Measurements from ENCODE around the gene SLC37A4.

- no peak for TF ChIP-seq SRF (IDR thresholded peaks at IDR 0.05; ENCODE audit: low read depth, low read length)
- TF ChIP-seq, protein P1, sequence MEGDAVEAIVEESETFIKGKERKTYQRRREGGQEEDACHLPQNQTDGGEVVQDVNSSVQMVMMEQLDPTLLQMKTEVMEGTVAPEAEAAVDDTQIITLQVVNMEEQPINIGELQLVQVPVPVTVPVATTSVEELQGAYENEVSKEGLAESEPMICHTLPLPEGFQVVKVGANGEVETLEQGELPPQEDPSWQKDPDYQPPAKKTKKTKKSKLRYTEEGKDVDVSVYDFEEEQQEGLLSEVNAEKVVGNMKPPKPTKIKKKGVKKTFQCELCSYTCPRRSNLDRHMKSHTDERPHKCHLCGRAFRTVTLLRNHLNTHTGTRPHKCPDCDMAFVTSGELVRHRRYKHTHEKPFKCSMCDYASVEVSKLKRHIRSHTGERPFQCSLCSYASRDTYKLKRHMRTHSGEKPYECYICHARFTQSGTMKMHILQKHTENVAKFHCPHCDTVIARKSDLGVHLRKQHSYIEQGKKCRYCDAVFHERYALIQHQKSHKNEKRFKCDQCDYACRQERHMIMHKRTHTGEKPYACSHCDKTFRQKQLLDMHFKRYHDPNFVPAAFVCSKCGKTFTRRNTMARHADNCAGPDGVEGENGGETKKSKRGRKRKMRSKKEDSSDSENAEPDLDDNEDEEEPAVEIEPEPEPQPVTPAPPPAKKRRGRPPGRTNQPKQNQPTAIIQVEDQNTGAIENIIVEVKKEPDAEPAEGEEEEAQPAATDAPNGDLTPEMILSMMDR (IDR thresholded peaks at IDR 0.05; ENCODE audit: control extremely low read depth in 1 of 3, insufficient read depth in 1 of 3, low read depth in 1 of 3, low read length in 3 of 3) = no peak
- no peak for TF ChIP-seq GTF2F1 (IDR thresholded peaks at IDR 0.05; ENCODE audit: borderline replicate concordance, low read depth, low read length)
- no peak for TF ChIP-seq EZH2 (IDR thresholded peaks at IDR 0.05; ENCODE audit: low read depth, low read length, severe bottlenecking)
- no peak for TF ChIP-seq BCL11A (IDR thresholded peaks at IDR 0.05; ENCODE audit: low read depth in 2 of 2, low read length in 2 of 2)
- no peak for TF ChIP-seq RAD21 (IDR thresholded peaks at IDR 0.05 in 1 of 2, conservative IDR thresholded peaks at IDR 0.05 in 1 of 2; ENCODE audit: low read depth in 2 of 2, low read length in 2 of 2)
- TF ChIP-seq YY1 (IDR thresholded peaks at IDR 0.05; ENCODE audit: low read depth, low read length) = no peak
- no peak for TF ChIP-seq HDAC6 (IDR thresholded peaks at IDR 0.05; ENCODE audit: low read depth, low read length)
Measured at GRCh38 chr11:119054418-119054817, 23.7 kb upstream of the SLC37A4 start.
